ENCODE results near the gene CACNA2D2. TPM values are rescaled to one million over a fixed set of nuclear protein-coding genes. Genes with fewer than 3 reads are reported as not detected.

CACNA2D2 gene
- total RNA-seq, 1 donor from 2014 or later, result 2.5 TPM

DNA sequence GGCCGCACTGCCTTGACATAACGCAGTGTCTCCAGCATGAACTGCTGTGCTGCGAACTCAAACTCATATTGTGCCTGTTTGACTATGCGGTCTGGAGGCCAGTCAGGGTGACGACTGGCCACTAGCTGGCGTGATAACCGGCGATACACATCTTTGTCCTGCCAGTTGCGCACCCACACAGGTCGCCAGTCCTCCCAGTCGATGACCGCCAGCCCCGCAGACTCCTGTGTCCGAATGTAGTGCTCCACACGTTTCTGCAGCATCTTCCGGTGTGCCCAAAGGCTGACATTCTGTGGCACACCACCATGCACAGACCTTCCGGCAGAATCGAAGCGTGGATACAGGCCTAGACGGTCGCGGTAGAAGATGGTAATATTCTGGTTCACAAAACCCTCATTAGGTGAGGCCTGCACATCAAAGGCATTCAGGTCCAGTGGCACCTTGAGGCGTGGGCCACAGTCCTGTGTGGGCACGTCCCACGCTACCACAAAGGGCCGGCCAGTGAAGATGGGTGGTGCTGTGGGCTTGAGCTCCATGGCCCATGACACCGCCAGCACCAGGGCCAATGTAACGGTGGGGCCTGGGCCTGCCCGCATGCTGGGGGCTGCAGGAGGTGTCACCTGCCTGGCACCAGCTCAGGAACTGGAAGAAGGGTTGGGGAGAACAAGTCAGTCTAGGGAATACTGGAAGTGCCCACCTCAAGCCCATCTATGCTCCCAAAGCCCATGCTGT is 183.4 kb downstream of the CACNA2D2 start:
- Histone ChIP-seq H3K4me1 (peaks cover 70% of the 10 kb centered on the region), H3K27ac (peak overlapping the region; percentile 90), H3K36me3 (peaks cover 0 to 12% of the 10 kb centered on the region in 2 donors), H3K9me3 (no peaks in the 10 kb centered on the region), H3K4me3 (peak overlapping the region; percentile 72 to 97), H3K27me3 (no peaks in the 10 kb centered on the region)
- intact Hi-C loops (cut with DNase I), result loop anchor here (5.0 kb wide), 1 partner anchor 63 kb away; no protein-coding TSS in a partner anchor
- DNase-seq (ENCODE audit: extremely low spot score in 2 of 2), result no peak
- TF ChIP-seq, protein P1, sequence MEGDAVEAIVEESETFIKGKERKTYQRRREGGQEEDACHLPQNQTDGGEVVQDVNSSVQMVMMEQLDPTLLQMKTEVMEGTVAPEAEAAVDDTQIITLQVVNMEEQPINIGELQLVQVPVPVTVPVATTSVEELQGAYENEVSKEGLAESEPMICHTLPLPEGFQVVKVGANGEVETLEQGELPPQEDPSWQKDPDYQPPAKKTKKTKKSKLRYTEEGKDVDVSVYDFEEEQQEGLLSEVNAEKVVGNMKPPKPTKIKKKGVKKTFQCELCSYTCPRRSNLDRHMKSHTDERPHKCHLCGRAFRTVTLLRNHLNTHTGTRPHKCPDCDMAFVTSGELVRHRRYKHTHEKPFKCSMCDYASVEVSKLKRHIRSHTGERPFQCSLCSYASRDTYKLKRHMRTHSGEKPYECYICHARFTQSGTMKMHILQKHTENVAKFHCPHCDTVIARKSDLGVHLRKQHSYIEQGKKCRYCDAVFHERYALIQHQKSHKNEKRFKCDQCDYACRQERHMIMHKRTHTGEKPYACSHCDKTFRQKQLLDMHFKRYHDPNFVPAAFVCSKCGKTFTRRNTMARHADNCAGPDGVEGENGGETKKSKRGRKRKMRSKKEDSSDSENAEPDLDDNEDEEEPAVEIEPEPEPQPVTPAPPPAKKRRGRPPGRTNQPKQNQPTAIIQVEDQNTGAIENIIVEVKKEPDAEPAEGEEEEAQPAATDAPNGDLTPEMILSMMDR (IDR thresholded peaks at IDR 0.05), result no peak
- TF ChIP-seq POLR2A (IDR thresholded peaks at IDR 0.05), result no peak
- TF ChIP-seq POLR2AphosphoS5 (IDR thresholded peaks at IDR 0.05; ENCODE audit: insufficient read depth in 1 of 2, low read depth in 1 of 2), result no peak

GRCh38 chr3:50319181-50319893 is 184.1 kb downstream of the CACNA2D2 start:
- TF ChIP-seq POLR2A (IDR thresholded peaks at IDR 0.05), result no peak
- TF ChIP-seq, protein P1 (IDR thresholded peaks at IDR 0.05), result no peak
- no peak for TF ChIP-seq POLR2AphosphoS5 (IDR thresholded peaks at IDR 0.05; ENCODE audit: insufficient read depth in 1 of 2, low read depth in 1 of 2)
- Histone ChIP-seq H3K36me3 (peaks cover 0 to 12% of the 10 kb centered on the region in 2 donors), H3K27ac (peak overlapping the region; percentile 74), H3K27me3 (no peaks in the 10 kb centered on the region), H3K4me1 (peaks cover 76% of the 10 kb centered on the region), H3K9me3 (no peaks in the 10 kb centered on the region), H3K4me3 (peak overlapping the region; percentile 72 to 97)
- intact Hi-C loops (cut with DNase I), result no loop called here
- DNase-seq (ENCODE audit: extremely low spot score in 2 of 2), result no peak

DNA sequence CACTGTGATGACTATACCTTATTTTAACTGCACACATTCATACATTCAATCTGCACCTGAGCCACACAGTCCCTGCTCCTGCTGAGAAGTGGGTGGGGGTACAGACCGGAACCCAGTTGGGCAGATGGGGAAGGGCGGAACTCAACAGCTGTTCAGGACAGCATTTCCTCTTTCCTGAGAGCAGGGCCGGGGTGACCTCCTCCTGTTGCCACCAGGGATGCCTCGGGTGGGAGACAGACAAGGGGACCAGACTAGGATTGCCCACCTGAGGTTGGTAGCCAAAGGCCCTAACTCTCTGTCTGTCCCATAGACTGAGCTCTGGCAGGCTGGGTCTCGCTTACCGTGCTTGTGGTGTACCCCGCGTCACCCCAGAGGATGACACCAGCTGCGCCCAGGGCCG is 184.8 kb downstream of the CACNA2D2 start:
- peaks cover 0 to 12% of the 10 kb centered on the region in 2 donors for H3K36me3 ChIP-seq

DNA sequence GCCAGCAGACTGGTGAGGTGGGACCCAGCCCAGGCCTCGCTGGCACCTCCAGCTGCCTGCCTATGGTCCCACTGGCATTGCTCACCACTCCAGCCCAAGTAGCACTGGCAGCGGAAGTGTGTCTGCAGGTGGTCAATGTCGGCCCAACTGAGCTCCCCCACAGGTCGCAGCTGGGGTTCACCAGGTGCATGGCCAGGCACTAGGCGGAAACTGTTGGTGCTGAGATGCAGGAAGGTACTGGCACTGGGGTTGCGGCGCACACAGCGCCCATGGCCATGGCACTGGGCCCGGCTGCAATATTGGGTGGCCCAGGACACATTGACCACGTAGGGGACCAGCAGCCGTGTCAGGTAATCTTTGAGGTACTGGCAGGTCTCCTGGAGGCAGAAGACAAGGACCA is 185.3 kb downstream of the CACNA2D2 start:
- Histone ChIP-seq H3K9me3 (no peaks in the 10 kb centered on the region), H3K27me3 (no peaks in the 10 kb centered on the region), H3K4me1 (peaks cover 79% of the 10 kb centered on the region), H3K27ac (peak overlapping the region; percentile 74), H3K4me3 (peak overlapping the region; percentile 13 to 72), H3K36me3 (peaks cover 0 to 12% of the 10 kb centered on the region in 2 donors)
- TF ChIP-seq POLR2A (IDR thresholded peaks at IDR 0.05) (no peak), POLR2AphosphoS5 (IDR thresholded peaks at IDR 0.05; ENCODE audit: insufficient read depth in 1 of 2, low read depth in 1 of 2) (no peak)
- TF ChIP-seq, protein P1 (IDR thresholded peaks at IDR 0.05), result no peak
- intact Hi-C loops (cut with DNase I), result no loop called here
- no peak for DNase-seq (ENCODE audit: extremely low spot score in 2 of 2)

More for the DNA sequence above, 184.8 kb downstream of the CACNA2D2 start:
- H3K27ac ChIP-seq, result peak overlapping the region; percentile 74
- TF ChIP-seq, protein P1 (IDR thresholded peaks at IDR 0.05), result no peak
- no peak for TF ChIP-seq POLR2A (IDR thresholded peaks at IDR 0.05)
- no peak for TF ChIP-seq POLR2AphosphoS5 (IDR thresholded peaks at IDR 0.05; ENCODE audit: insufficient read depth in 1 of 2, low read depth in 1 of 2)
- no peak for DNase-seq (ENCODE audit: extremely low spot score in 2 of 2)
- intact Hi-C loops (cut with DNase I), result no loop called here
- H3K4me1 ChIP-seq, result peaks cover 78% of the 10 kb centered on the region
- H3K4me3 ChIP-seq, result peak overlapping the region; percentile 13 to 72
- H3K27me3 ChIP-seq, result no peaks in the 10 kb centered on the region
- no peaks in the 10 kb centered on the region for H3K9me3 ChIP-seq
